ENCODE measurements around the gene RPL29.

Gene RPL29

DNA sequence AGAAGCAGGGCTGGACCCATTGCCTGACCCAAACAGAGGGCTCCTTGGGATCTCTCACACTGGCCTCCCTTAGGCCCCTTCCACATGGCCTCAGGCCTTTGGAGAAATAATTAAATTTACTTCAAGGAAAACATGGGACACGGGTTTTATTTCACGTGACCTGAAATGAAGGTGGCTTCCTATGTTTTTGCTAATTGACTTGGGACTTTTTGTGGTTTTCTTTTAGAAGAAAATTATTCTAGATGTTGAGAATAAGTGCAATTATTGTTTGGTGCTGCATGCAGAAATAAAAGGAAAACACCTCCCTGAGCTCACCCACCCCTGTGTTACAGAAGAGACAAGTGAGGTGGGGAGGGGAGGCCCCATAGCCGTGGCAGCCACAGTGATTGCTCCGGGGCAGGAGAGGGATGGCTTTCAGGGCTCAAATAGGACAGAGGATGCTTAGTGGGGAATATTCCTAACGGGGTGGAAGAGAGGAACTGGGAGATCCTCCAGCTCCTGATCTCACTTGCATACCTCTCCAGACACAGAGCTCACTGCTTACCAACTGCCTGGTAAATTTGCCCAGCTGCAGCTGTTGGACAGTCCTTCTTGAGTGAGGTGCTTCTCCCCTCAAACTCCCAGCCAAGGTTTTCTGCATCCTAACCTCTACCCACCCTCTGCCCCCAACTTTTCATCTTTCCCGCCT is 29.2 kb upstream of the RPL29 start:
- DNase-seq, result no peak

GRCh38 chr3:52023860-52024764 is 28.4 kb upstream of the RPL29 start:
- DNase-seq, result peak; percentile 21

GRCh38 chr3:52023101-52023770 is 27.5 kb upstream of the RPL29 start:
- DNase-seq, result no peak

- peak; percentile 17 for DNase-seq
Measured at GRCh38 chr3:52022323-52023100, 26.8 kb upstream of the RPL29 start.

GRCh38 chr3:52021489-52022268 is 26.0 kb upstream of the RPL29 start:
- DNase-seq, result peak; percentile 73

DNA sequence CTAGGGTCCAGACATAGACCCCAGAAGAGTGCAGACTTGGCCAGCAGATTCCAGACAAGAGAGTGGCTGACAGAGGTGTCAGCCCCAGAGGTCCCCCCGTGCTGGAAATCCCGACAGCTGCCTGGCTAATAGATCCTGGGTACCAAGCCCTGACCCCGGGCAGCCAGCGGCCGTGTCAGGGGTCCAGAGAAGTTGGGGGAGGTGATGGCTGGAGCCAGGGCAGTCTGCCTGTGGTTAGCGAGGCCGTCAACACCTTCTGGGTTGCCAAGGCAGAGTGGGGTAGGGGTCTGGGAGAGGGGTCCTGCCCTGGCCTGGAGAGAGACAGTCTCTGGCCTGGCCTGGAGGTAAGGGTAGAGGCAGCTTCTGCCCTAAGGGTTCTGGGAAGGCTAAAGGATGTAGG is 25.1 kb upstream of the RPL29 start:
- DNase-seq, result no peak

DNA sequence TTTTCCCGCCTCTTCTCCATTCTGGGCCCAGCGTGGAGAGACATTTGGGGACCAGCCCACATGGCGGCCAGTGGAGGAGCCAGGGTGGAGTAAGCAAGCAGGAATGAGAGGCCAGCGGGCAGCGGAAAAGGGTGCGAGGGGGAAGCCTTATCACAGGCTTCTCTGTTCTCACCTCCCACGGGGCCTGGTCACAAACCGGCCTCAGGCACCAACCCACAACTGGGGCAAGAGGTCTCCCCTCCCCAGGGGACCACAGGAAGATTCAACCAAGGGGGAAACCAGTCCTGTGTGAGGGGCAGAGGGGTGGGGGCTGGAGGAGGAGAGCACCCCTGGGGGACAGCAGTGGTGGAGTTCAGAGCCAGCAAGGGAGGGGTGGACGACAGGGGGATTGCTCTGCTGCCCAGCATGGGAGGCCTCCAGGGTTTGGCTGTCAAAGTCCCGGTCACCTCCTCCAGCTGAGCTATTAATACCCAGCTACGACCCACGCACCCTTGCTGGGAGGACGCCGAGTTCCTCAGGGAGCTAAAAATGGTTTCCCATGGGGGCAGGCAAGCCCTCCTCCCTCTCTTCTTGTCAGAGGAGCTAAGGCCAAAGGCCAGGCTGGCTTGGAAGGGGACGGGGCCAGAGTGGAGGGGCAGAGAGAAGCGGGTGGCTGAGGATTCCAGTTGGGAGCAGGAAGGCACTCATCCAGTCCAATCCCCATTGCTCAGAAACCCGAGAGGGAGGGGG is 23.8 kb upstream of the RPL29 start:
- no peak for DNase-seq

- no peak for DNase-seq
Measured at GRCh38 chr3:52018319-52019000, 22.8 kb upstream of the RPL29 start.

DNA sequence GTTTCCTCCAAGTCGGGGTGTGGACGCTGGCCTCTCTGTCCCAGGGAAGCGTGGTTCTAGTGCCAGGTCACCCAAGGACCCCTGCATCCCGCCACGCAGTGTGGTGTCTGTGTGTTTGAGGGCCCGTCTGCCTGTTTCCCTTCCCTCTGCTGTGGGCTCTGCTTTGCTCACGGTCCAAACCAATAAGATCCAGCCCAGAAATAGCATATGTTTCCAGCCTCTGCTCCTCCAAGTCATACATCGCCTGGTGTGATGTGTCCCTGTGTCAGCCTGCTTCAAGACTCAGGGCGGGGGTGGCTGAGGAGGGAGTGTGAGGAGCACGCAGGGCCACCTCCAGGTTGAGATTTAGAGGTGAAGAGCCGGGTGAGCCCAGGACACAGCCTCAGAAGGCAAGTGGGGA is 21.9 kb upstream of the RPL29 start:
- no peak for DNase-seq

DNA sequence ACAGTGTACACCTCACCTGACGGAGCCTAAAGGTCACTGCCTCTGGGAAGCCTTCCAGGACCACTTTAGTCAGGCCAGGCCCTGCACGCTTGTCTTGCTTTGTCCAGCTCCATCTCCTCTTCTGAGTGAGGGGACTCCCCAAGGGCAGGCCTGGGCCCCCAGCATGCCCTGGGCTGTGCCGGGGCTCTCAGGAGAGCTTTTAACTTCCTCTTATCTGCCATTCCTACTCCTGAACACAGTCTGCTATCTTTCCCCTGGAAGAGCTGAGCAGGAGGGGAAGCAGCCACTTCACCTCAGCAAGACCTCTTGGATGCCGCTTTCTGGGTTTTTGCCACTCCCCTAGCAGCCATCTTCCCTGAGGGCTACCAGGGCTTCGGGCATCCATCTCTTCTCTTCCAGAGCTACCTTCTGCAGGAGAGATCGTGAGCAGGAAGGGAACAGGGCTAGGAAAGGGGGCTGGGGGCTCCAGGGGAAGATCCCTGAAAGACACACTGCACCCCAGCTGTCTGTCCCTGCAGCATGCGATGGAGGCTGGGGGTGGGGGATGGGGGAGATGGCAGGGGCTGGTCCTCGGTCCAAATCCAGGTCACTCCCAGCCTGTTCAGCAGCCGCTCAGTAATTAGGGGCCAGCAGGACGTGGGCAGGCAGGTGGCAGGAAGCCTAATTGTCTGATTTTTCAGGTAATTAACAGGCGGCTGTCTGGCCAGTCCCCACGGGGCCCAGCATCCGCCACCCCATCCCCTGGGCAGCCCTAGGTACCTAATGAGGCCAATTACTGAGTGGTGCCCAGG is 19.9 kb upstream of the RPL29 start:
- DNase-seq, result peak; percentile 79

DNA sequence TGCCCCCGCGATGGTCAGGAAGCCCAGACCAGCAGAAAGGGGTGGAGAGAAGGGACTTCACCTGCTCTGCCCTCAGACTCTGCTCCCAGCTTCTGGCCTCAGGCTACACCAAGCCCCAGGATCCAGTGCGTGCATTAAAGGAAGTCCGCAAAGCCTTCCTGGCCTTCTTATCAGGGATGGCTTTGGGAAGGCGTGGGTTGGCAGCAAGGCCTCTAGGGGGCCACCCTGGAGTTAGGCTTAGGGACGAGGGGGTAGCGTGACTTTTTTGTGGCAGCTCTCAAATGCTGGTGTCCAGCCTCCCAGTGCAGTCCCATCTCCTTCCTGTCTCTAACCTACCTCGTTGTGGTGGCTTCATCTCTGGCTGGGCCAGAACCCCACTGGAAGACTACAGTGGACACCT is 18.9 kb upstream of the RPL29 start:
- no peak for DNase-seq

GRCh38 chr3:52013802-52014598 is 18.3 kb upstream of the RPL29 start:
- DNase-seq, result no peak

DNA sequence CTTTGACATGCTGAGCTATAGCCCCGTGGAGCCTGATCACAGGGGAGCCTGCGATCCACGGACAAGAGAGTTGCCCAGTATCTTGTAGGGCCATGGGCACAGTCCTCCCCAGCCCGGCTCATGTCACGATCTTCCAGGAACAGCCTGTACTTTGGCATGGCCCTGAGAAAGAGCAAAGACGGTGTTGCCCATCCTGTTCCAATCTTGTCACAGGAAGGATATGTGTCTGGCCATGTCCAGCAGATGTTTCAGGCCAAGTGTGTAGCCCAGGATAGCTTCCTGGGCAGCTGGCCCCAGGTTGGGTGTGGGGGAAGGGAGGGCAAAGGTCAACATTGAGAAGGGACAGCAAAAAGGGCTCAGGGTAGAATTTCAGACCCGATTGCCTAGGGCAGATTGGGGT is 17.0 kb upstream of the RPL29 start:
- no peak for DNase-seq

DNA sequence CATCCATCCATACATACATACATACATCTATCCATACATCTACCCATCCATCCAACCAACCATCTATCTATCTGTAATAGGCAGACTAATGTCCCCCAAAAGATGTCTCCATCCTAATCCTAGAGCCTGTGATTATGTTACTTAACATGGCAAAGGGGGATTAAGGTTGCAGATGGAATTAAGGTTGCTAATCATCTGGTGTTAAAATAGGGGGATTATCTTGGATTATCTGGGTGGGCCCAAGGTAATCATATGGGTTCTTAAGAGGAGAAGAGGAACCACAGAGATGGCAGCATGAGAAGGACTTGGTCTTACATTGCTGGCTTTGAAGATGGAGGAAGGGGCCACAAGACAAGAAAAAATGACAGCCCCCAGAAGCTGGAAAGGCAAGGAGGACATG is 14.7 kb upstream of the RPL29 start:
- DNase-seq, result no peak

DNA sequence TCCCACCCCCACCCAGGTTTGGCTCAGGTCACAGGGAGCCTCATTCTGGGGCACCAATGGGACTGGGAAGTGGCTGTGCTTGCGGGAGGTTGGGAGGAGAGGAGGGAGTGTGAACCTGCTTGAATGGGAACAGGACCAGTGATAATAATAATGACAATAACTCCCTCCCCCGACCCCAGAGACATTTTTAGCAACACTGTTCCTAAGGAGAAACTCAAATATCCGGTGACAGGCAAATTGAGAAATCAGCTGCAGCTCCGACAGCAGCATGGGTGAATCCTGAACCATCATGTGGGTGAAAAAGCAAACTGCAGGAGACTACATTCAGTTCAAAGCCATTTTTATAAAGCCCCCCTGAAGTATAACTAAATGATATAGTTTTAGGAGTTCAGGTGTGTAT is 11.6 kb upstream of the RPL29 start:
- DNase-seq, result no peak

DNA sequence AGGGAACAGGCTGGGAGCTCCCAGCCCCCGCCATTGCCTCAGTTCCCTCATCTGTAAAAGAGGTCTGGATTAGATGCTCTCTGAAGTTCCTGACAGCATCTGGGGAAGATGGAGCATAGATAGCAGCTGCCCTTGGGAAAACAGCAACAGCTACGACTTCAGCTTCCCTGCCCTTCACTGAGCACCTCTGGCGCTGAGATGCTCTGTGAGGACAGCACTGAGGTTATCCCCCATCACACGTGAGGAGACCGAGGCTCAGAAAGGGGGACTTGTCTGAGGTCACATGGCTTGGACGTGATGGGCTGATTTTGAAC is 11.1 kb upstream of the RPL29 start:
- no peak for DNase-seq

- DNase-seq, result no peak
Measured at GRCh38 chr3:52006017-52006819, 10.5 kb upstream of the RPL29 start.

- DNase-seq, result peak; percentile 73
Measured at GRCh38 chr3:52005571-52005986, 9.9 kb upstream of the RPL29 start.
